GM21737 (cell line): ENCODE data around the gene NOM1.
"Not testable (repeated sequence)": the region's sequence is repeated elsewhere in the genome, so short reads cannot be mapped to it uniquely, and the experiment has no call there.

Source experiments
- ATAC-seq: cut with Tn5 transposase; IDR thresholded peaks from one replicate; pipeline ENCODE4 v1.9.1; 2021; ENCODE audit warnings: mild to moderate bottlenecking, moderate library complexity; ENCODE audit not compliant: unreplicated experiment

Gene NOM1

DNA sequence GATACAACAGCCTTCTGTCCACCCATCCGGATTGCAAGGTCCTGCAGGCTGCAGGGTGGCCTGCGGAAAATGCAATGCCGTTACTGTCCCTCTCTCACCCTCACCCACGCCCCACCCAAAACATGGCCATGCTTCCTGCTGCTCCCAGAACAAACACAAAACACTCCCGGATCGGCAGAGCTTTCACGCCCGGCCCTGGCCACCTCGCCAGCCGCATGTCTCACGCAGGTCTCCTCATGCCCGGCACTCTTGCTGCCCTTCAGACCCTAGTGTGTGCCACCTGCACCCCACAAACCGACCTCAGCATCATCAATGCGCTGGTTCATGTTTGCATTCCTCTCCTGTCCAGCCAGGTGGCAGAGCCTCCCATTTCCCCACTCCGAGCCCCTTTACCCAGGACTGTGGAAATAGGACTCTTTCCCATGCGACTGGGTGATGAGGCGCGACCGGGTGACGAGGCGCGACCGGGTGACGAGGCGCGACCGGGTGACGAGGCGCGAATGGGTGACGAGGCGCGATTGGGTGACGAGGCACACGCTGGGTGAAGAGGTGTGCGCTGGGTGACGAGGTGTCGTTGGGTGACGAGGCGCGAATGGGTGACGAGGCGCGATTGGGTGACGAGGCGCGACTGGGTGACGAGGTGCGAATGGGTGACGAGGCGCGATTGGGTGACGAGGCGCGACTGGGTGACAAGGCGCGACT lies 8.9 kb upstream of the NOM1 start:
- ATAC-seq, result no peak

GRCh38 chr7:156941393-156942182 lies 7.9 kb upstream of the NOM1 start:
- ATAC-seq, result no peak

GRCh38 chr7:156942708-156943090 lies 6.8 kb upstream of the NOM1 start:
- no peak for ATAC-seq

GRCh38 chr7:156943091-156944041 lies 6.1 kb upstream of the NOM1 start:
- ATAC-seq, result no peak

DNA sequence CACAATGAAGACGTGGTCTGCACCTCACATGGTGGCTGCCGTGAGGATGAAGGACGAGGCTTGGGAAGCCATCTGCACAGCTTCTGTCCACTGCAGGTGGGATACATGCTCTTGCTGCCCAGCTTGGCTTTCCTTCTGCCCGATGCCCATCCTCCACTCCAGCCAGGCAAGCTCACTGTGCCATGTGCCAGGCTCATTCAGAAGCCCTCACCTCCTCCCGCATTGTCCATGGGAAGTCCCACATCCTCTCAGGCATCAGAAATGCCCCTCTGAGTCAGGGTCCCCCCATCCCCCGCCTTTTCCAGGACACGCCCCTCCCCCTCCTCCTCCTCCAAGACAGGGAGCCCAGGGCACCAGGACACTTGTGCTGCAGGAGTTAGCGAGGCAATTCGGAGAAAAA lies 4.6 kb upstream of the NOM1 start:
- no peak for ATAC-seq

GRCh38 chr7:156947120-156947843 lies 2.2 kb upstream of the NOM1 start:
- no peak for ATAC-seq

DNA sequence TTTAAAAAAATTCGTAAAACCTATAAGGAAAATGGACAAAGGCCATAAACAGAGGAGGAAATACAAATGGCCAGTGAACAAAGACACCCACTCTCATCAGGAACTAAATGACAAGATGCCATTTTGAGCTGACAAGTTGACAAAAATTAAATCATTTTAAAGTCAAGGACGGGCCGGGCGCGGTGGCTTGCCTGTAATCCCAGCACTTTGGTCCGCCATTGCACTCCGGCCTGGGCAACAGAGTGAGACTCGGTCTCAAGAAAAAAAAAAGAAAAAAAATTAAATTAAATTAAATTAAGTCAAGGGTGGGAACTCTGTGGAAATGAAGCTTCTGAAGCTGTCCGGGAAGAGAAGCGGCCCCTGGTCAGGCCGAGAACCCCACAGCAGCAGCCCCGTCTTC lies 1.2 kb upstream of the NOM1 start:
- no peak for ATAC-seq

- ATAC-seq, result no peak
Observed at GRCh38 chr7:156950381-156950858, 908 bp downstream of the NOM1 start.

- ATAC-seq, result not testable (repeated sequence)
Observed at GRCh38 chr7:156953215-156953614, 3.7 kb downstream of the NOM1 start.

GRCh38 chr7:156954941-156955340 lies 5.4 kb downstream of the NOM1 start:
- no peak for ATAC-seq

- ATAC-seq, result no peak
Observed at GRCh38 chr7:156956727-156957126, 7.2 kb downstream of the NOM1 start.

- no peak for ATAC-seq
Observed at GRCh38 chr7:156962145-156962544, 12.6 kb downstream of the NOM1 start.

- no peak for ATAC-seq
Observed at GRCh38 chr7:156962897-156963296, 13.4 kb downstream of the NOM1 start.

GRCh38 chr7:156963472-156963871 lies 14.0 kb downstream of the NOM1 start:
- ATAC-seq, result no peak

DNA sequence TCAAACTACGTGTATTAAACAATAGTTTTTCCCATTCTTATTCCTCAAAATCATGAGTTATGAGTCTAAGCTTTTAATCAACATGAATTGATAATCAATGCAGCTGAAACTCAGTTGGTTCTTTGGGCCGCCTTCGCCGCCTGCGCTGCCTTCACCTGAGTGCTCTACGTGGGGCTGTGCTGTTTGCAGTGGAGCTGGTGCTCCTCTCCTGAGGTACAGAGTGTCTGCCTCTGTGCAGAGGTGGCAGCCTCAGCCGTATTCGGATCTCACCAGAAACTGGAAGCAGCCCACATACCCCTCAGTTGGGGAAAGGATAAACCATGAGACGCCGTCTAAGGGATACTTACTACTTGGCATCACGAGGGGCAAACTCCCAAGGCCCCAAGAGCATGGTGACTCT lies 15.5 kb downstream of the NOM1 start:
- ATAC-seq, result no peak

GRCh38 chr7:156966387-156966786 lies 16.9 kb downstream of the NOM1 start:
- ATAC-seq, result no peak

DNA sequence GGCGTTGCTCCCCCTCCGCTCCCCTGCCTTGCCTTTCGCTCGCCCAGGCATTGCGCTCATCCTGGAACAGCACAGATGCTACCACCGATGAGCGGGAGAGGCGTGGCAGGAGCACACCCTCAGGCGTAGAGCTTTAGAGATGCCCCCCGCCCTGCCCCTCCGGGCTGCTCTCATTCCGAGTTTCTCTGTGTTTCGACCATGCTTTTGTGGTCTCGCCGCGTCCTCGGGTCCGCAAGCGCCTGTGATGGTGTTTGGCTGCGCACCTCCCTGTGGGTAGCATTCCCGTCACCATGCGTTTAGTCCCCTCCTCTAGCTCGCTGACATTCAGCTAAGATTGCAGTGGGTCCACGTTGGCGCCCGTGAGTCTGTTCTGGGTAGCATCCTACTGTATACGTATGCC lies 18.7 kb downstream of the NOM1 start:
- no peak for ATAC-seq

GRCh38 chr7:156969972-156970420 lies 20.5 kb downstream of the NOM1 start:
- ATAC-seq, result no peak

DNA sequence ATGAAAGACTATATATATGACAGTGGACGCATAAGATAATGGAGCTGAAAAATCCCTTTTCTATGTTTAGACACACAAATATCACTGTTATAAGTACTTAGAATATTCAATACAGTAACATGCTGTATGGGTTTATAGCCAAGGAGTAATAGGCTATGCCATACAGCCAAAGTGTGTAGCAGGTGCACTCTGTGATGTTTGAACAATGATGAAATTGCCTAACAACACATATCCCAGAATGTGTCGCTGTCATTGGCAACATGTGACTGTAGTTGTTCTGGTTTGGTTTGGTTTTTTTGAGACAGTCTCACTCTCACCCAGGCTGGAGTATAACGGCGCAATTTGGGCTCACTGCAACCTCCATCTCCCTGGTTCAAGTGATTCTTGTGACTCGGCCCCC lies 26.1 kb downstream of the NOM1 start:
- no peak for ATAC-seq

DNA sequence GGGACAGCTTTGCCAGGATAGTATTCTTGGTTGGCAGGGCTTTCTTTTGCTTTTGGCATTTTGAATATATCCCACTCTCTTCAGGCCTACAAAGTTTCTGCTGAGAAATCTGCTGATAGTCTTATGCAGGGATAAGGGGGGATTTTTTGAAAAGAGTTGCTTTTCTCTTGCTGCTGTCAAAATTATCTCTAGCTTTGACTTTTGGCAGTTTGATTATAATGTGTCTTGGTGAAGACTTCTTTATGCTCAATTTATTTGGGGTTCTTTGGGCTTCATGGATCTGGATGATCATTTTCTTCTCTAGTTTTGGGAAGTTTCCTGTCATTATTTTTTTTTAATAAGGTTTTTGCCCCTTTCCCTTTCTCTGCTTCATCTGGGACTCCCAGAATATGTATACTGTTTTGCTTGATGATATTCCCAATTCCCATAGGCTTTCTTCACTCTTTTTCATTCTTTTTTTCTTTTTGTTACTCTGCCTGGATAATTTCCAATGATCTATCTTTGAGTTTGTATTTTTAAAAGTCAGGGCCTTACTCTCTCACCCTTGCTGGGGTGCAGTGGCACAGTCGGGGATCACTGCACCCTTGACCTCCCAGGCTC lies 29.6 kb downstream of the NOM1 start:
- no peak for ATAC-seq
